Measurements from ENCODE around the gene HRH2.

Gene HRH2

GRCh38 chr5:175654807-175655206 is 3.1 kb upstream of the HRH2 start:
- no peaks in the 10 kb centered on the region for H3K36me3 ChIP-seq (ENCODE audit: insufficient read depth, low read length)
- no peaks in the 10 kb centered on the region for H3K9me3 ChIP-seq (ENCODE audit: low read length)
- H4K20me1 ChIP-seq (ENCODE audit: insufficient read depth, low read length), result no peaks in the 10 kb centered on the region
- peaks cover 6% of the 10 kb centered on the region; the same call in 1 of the 2 replicates for H3K27me3 ChIP-seq (ENCODE audit: insufficient read depth, low read length)
- no peak overlapping the region for H3K4me3 ChIP-seq (ENCODE audit: low read depth, low read length, poor library complexity, severe bottlenecking)
- no peak overlapping the region for H3K9ac ChIP-seq (ENCODE audit: low read length)
- no peak overlapping the region for H2AFZ ChIP-seq (ENCODE audit: low read length)
- H3K4me1 ChIP-seq (ENCODE audit: insufficient read depth, low read length, severe bottlenecking), result no peaks in the 10 kb centered on the region
- H3K4me2 ChIP-seq (ENCODE audit: low read length), result no peak overlapping the region
- TF ChIP-seq EZH2 (IDR thresholded peaks at IDR 0.05; ENCODE audit: borderline replicate concordance, low read length) (no peak), CTCF (IDR thresholded peaks at IDR 0.05; ENCODE audit: low read length) (no peak)
- H3K9me2 ChIP-seq (ENCODE audit: low read depth, low read length), result no peaks in the 10 kb centered on the region
- H3K79me2 ChIP-seq (ENCODE audit: insufficient read depth, low read length), result no peaks in the 10 kb centered on the region
- no peak overlapping the region for H3K27ac ChIP-seq (ENCODE audit: low read depth, low read length, poor library complexity, severe bottlenecking)
- H3F3A ChIP-seq (ENCODE audit: insufficient read depth, low read length), result no peaks in the 10 kb centered on the region

GRCh38 chr5:175655411-175655810 is 2.5 kb upstream of the HRH2 start:
- Histone ChIP-seq H3F3A (ENCODE audit: insufficient read depth, low read length) (no peaks in the 10 kb centered on the region), H3K27me3 (ENCODE audit: insufficient read depth, low read length) (peaks cover 6% of the 10 kb centered on the region; the same call in 1 of the 2 replicates), H3K4me1 (ENCODE audit: insufficient read depth, low read length, severe bottlenecking) (no peaks in the 10 kb centered on the region), H3K9ac (ENCODE audit: low read length) (no peak overlapping the region), H3K36me3 (ENCODE audit: insufficient read depth, low read length) (no peaks in the 10 kb centered on the region), H3K4me3 (ENCODE audit: low read depth, low read length, poor library complexity, severe bottlenecking) (no peak overlapping the region), H4K20me1 (ENCODE audit: insufficient read depth, low read length) (no peaks in the 10 kb centered on the region), H3K9me2 (ENCODE audit: low read depth, low read length) (no peaks in the 10 kb centered on the region), H2AFZ (ENCODE audit: low read length) (no peak overlapping the region), H3K79me2 (ENCODE audit: insufficient read depth, low read length) (no peaks in the 10 kb centered on the region), H3K9me3 (ENCODE audit: low read length) (no peaks in the 10 kb centered on the region), H3K4me2 (ENCODE audit: low read length) (no peak overlapping the region), H3K27ac (ENCODE audit: low read depth, low read length, poor library complexity, severe bottlenecking) (no peak overlapping the region)
- TF ChIP-seq CTCF (IDR thresholded peaks at IDR 0.05; ENCODE audit: low read length), result no peak
- no peak for TF ChIP-seq EZH2 (IDR thresholded peaks at IDR 0.05; ENCODE audit: borderline replicate concordance, low read length)

GRCh38 chr5:175656966-175657365 is 905 bp upstream of the HRH2 start:
- no peak overlapping the region for H3K9ac ChIP-seq (ENCODE audit: low read length)
- peaks cover 6% of the 10 kb centered on the region; the same call in 1 of the 2 replicates for H3K27me3 ChIP-seq (ENCODE audit: insufficient read depth, low read length)
- no peak overlapping the region for H3K4me2 ChIP-seq (ENCODE audit: low read length)
- no peak overlapping the region for H2AFZ ChIP-seq (ENCODE audit: low read length)
- no peaks in the 10 kb centered on the region for H3K36me3 ChIP-seq (ENCODE audit: insufficient read depth, low read length)
- H3F3A ChIP-seq (ENCODE audit: insufficient read depth, low read length), result no peaks in the 10 kb centered on the region
- H3K27ac ChIP-seq (ENCODE audit: low read depth, low read length, poor library complexity, severe bottlenecking), result no peak overlapping the region
- no peak overlapping the region for H3K4me3 ChIP-seq (ENCODE audit: low read depth, low read length, poor library complexity, severe bottlenecking)
- no peaks in the 10 kb centered on the region for H4K20me1 ChIP-seq (ENCODE audit: insufficient read depth, low read length)
- no peaks in the 10 kb centered on the region for H3K79me2 ChIP-seq (ENCODE audit: insufficient read depth, low read length)
- no peaks in the 10 kb centered on the region for H3K9me2 ChIP-seq (ENCODE audit: low read depth, low read length)
- H3K4me1 ChIP-seq (ENCODE audit: insufficient read depth, low read length, severe bottlenecking), result no peaks in the 10 kb centered on the region
- H3K9me3 ChIP-seq (ENCODE audit: low read length), result no peaks in the 10 kb centered on the region
- TF ChIP-seq CTCF (IDR thresholded peaks at IDR 0.05; ENCODE audit: low read length) (no peak), EZH2 (IDR thresholded peaks at IDR 0.05; ENCODE audit: borderline replicate concordance, low read length) (no peak)

Data from OCI-LY1 (cell line).